HG02588 (cell line): ENCODE data around the gene SIGLEC7.

Source experiments
- ATAC-seq: cut with Tn5 transposase; IDR thresholded peaks from one replicate; pipeline ENCODE4 v1.9.1; 2021; ENCODE audit warnings: mild to moderate bottlenecking, moderate library complexity; ENCODE audit not compliant: unreplicated experiment

Gene SIGLEC7

DNA sequence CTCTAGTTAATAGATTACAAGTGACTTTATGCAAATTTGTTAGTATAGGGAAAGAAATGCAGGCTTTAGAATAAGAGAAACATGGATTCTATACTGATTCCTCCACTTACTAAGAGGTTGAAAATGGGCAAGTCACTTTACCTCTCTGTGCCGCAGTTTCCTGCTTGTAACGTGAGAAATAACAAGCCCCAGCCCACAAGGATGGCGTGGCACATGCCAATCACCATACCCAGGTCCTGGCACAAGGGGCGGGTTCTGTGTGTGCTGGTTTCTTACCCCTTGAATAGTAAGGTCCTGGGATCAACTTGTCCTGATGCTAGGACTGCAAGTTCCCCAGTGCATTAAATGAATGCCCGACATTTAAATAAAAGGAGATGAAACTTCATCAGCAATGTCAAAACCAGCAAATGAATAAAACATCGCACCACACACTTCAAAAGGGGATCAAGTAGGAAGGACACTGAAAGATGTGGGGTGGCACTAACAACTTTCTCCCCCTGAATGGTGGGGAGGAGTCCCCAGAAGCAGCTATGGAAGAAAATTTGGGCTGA, 25.3 kb upstream of the SIGLEC7 start:
- ATAC-seq = no peak

DNA sequence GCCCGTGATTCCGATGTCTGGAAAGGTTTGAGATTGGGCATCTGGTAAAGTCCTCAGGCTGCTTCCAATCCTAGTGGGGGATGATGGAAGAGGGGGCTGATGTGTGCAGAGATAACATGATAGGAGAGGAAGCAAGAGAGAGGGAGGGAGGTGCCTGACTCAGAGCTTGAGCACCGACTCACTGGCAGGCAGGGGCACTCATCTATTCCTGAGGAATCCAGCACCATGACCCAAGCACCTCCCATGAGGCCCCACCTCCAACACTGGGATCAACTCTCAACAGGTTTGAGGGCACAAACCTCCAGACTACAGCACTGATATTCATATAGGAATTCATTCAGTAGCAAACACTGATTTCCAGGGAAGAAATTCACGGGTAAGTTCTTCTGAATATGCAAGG, 23.0 kb upstream of the SIGLEC7 start:
- no peak for ATAC-seq

DNA sequence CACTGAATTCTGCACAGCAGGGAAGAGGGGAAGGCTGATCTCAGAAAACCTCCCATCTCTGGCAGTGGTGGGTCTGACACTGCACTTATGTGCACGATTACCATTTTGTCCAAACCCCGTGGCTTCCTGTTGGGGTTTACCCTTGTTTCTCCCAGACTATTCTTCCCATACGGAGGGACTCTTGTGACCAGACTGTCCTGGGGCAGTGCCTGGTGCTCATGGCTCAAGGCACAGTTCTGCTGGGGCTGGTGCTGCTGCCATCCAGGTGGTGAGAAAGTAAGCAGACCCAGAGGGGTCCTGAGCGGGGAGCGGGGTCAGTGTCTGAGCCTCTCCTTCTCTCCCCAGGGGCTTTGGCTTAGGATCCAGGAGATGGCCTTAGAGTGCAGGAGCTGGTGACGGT, 22.5 kb upstream of the SIGLEC7 start:
- ATAC-seq = no peak

DNA sequence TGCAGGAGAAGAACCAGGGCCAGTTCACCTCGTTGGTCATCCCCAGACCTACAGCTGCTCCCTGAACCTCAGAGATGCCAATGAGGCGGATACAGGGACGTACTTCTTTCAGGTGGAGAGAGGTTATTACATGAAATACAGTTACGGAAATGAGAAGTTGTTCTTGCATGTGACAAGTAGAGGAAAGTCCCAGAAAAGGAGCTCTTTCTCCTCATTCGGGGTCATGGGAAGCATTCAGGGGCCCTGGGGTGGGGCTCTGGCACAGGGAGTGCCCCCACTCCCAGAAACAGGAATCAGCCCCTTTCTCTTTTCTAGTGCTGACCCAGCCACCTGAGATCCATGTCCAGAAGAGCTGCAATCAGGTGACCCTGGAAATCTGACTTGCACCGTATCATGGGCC, 21.9 kb upstream of the SIGLEC7 start:
- no peak for ATAC-seq

DNA sequence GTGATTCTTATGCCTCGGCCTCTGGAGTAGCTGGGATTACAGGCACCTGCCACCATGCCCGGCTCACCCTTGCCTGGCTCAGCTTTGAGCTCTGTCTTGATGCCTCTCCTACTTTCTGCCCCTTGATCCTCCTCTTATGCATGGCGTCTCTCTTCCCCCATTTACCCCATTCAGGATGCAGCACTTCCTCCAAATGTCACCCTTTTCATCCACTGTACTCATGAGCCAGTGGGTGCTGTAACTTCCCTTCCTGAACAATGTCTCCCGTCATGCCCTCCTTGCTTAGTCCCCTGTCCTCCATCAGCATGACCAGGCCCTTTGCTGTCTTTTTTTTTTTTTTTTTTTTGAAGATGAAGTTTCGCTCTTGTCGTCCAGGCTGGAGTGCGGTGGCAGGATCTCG, 20.8 kb upstream of the SIGLEC7 start:
- no peak for ATAC-seq

DNA sequence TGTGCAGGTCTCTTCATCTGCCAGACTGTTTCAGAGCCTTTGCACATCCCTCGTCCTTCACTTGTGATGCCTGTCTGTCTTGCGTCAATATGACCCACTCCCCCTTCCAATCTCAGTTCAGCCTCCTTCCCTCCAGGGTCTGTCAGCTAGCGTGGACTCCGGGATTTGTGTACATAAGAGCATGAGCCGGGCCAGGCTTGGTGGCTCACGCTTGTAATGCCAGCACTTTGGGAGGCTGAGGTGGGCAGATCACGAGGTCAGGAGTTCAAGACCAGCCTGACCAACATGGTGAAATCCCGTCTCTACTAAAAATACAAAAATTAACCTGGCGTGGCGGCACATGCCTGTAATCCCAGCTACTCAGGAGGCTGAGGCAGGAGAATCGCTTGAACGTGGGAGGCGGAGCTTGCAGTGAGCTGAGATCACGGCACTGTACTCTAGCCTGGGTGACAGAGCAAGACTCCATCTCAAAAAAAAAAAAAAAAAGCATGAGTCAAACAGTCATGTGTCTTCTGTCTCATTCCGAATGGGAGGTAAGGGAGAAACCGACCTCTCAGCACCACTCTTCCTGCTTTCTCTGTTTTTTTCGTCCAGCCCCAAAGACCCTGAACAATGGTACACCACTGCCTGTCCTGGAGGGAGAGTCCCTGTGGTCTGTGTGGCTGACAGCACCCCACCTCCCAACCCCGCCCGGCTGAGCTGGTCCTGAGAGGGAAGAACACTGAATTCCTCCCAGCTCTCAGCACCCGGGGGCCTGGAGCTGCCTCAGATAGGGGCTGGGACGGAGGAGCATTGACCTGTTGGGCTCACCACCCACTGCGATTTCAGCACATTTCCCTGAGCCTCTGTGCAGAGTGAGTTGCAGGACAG, 19.8 kb upstream of the SIGLEC7 start:
- ATAC-seq = no peak

DNA sequence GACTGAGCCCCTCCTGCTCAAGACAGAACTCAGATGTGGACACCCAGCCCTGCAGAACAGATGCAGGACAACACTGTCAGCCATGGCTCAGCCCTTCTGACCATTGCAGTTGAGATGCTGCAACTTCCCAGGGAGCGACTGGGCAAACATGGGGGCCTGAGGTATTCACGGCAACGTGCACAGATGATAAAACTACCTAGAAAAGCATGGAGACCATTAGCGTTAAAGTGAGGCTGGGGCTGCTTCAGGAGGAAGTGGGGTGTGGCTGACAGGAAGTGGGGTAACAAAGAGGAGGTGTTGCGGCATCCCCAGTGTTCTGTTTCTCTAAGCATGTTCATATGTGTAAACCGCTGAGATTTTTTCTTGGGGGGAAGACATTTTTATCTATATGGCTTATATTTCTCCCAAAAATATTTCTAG, 18.7 kb upstream of the SIGLEC7 start:
- no peak for ATAC-seq

DNA sequence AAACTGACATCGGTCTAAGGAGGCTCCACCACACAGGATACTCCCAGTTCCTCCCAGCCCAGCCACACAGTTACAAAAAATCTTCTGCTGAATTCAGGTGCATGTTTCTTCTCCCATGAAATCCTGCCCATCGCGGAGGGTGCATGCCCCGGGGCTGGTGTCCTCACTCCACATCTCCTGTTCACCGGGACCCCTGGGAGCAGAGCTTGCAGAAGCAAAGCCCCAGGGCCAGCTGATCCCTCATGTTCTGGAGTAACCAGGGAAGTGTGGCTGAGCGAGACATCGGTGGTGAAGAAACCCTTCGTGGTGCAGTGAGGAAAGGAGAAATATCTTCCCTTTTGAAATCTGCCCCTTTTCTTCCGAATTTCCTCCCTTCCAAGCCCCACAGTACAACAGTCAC, 18.3 kb upstream of the SIGLEC7 start:
- no peak for ATAC-seq

DNA sequence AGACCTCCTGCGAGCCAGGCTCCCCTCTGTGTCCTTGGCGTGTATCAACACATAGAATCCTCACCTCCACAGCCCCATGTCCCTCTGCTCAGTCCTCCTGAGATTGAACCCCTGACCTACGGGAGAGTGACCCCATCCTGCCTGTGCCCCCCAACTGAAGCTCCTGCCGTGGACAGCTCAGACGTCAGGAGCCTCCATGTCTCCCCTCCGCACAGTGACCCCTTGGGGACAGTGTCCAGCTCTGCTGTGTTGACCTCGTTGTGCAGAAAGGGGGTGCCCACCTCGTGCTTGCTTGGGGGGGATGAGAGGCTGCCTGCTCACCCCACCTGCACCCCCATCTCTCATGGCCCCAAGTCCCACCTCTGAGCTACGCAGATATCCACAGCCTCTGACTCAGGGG, 17.9 kb upstream of the SIGLEC7 start:
- no peak for ATAC-seq

DNA sequence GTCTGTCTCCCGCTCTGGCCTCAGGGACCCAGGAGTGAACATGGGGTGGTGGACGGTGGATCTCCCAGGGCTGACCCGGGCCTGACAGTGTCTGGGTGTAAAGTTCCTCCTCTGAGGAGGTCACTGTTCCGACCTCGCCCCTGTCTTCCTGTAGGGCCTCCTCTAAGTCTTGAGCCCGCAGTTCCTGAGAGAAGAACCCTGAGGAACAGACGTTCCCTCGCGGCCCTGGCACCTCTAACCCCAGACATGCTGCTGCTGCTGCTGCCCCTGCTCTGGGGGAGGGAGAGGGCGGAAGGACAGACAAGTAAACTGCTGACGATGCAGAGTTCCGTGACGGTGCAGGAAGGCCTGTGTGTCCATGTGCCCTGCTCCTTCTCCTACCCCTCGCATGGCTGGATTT, 17.4 kb upstream of the SIGLEC7 start, which contains the start of gene SIGLEC9:
Gene SIGLEC9, plus strand, starts transcription at position 178 of the 400 bp plus-strand sequence. Its CDS starts 69 bp downstream, at position 247.
- ATAC-seq = no peak

DNA sequence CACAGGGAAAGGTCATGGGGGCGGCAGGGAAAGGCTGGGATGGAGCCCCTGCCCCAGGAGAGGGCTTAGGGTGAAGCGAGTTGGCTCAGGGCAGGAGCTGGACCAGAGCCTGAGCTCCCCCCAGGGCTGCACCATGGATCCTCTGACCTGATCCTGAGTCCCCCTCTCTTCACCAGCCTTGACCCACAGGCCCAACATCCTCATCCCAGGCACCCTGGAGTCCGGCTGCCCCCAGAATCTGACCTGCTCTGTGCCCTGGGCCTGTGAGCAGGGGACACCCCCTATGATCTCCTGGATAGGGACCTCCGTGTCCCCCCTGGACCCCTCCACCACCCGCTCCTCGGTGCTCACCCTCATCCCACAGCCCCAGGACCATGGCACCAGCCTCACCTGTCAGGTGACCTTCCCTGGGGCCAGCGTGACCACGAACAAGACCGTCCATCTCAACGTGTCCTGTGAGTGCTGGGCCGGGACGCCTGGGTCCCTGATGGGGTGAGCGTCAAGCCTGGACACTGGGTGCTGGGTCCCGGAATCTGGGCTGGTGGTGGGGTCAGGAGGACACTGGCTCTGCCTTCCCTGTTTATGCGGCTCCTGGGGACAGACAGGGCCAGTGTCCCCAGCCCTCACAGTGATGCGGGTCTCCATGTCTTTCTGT, 16.6 kb upstream of the SIGLEC7 start:
- no peak for ATAC-seq

DNA sequence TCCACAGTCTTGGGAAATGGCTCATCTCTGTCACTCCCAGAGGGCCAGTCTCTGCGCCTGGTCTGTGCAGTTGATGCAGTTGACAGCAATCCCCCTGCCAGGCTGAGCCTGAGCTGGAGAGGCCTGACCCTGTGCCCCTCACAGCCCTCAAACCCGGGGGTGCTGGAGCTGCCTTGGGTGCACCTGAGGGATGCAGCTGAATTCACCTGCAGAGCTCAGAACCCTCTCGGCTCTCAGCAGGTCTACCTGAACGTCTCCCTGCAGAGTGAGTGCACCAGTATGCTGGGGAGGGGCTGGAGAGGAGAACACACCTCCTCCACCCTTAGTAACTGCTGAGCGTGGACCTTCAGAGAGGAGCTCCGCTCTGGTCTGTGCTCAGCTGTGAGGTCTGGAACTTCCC, 15.1 kb upstream of the SIGLEC7 start:
- ATAC-seq = no peak

DNA sequence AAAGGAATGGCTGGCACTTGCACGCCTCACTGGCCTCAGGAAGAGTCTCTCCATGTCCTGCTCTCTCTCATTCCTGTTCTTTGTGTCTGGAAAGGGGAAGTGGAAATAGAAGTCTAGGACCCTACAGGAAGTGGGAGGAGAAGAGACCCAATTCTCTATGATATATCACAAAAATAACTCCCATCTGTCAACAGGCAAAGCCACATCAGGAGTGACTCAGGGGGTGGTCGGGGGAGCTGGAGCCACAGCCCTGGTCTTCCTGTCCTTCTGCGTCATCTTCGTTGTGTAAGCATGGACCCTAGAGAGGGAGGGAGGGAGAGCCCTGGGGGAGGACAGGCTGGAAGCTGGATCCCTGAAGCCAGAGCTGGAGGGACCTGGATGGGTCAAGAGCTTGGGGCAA, 14.3 kb upstream of the SIGLEC7 start:
- ATAC-seq = no peak

DNA sequence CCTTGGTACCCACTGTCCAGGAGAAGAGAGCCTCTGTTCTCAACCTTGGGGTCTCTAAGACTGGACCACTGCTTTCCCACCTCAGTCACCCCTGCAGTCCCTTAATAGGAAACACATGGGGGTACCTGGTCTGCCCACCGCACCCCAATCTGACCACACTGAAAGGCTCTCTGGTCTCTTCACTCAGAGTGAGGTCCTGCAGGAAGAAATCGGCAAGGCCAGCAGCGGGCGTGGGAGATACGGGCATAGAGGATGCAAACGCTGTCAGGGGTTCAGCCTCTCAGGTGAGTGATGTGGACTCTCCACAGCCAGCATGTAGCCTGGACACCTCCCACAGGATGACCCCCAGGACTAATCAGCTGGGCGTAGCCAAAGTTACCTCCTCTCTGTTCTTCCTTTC, 13.9 kb upstream of the SIGLEC7 start:
- no peak for ATAC-seq

DNA sequence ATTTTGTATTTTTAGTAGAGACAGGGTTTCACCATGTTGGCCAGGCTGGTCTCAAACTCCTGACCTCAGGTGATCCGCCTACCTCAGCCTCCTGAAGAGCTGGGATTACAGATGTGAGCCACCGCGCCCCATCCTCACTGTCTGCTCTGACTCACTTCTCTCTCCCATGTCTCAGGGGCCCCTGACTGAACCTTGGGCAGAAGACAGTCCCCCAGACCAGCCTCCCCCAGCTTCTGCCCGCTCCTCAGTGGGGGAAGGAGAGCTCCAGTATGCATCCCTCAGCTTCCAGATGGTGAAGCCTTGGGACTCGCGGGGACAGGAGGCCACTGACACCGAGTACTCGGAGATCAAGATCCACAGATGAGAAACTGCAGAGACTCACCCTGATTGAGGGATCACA, 12.4 kb upstream of the SIGLEC7 start:
- ATAC-seq = no peak

DNA sequence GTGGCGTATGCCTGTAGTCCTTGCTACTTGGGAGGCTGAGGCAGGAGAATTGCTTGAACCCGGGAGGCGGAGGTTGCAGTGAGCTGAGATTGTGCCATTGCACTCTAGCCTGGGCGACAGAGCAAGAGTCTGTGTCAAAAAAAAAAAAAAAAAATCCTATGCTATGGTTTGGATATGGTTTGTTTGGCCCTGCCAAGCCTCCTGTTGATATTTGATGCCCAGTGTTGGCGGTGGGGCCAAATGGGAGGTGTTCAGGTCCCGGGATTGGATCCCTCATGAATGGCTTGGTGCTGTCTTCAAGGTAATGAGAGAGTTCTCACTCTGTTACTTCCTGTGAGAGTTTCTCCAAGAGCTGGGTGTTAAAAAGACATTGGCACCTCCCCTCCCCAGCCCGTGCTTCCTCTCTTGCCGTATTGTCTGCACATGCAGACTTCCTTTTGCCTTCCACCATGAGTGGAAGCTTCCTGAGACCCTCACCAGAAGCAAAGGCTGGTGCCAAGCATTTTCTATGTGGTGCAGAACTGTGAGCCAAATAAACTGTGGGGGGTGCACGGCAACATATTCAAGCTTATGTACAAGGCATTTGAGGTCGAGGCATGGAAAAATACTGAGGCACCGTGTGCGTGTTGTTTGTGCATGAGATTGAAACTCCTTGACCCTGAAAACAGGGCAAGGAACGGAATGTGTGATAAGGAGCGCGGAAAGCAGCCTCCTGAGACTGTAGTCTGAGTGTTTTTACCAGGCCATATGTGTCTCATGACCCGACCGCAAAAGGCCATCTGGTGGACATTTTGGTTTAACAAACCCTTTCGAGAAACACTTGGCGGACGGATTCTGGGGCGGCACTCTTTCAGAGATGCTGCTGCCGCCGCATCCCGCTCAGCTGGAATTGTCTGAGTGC, 10.1 kb upstream of the SIGLEC7 start:
- no peak for ATAC-seq

DNA sequence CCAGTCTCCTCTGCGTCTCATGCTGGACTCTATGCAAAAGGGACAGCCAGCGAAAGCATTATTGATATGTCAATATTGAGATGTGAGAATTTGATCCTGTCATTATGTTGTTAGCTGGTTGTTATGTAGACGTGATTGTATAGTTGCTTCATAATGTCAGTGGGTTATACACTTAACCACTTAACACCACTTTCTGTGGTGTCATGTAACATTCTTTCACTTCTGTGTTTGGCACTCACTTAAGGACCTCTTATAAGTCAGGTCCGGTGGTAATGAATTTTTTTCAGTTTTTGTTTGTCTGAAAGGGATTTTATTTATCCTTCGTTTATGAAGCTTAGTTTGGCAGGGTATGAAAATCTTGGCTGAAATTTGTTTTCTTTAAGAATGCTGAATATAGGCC, 7.1 kb upstream of the SIGLEC7 start:
- ATAC-seq = no peak

DNA sequence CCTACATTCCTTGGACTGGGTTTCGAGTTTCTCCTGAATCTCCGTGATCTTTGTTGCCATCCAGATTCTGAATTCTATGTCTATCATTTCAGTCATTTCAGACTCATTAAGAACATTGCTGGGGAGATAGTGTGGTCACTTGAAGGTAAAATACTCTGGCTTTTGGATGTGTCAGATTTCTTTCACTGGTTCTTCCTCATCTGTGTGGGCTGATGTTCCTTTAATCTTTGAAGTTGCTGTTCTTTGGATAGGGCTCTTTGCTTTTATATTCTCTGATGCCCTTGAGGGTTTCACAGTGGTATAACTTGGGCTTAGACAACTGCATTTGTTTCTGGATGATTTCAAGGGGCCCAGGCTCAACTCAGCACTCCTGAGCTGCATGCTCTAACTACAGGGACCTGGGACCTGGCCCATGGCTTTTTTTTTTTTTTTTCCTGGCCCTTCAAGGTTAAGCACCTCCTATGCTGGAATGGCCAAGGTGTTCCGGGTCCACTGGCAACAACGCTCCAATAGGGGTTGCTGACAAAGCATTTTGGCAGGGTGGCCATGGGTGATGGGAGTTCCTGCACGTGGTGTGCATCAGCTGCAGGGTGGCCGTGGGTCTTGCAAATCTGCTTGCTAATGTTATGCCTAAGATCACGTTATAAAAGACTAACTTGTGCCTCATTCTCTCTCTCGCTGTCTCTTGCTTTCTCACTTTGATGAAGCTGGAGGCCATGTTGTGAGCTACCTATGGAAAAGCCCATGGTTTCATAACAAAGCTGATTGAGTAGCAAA, 5.9 kb upstream of the SIGLEC7 start:
- no peak for ATAC-seq

DNA sequence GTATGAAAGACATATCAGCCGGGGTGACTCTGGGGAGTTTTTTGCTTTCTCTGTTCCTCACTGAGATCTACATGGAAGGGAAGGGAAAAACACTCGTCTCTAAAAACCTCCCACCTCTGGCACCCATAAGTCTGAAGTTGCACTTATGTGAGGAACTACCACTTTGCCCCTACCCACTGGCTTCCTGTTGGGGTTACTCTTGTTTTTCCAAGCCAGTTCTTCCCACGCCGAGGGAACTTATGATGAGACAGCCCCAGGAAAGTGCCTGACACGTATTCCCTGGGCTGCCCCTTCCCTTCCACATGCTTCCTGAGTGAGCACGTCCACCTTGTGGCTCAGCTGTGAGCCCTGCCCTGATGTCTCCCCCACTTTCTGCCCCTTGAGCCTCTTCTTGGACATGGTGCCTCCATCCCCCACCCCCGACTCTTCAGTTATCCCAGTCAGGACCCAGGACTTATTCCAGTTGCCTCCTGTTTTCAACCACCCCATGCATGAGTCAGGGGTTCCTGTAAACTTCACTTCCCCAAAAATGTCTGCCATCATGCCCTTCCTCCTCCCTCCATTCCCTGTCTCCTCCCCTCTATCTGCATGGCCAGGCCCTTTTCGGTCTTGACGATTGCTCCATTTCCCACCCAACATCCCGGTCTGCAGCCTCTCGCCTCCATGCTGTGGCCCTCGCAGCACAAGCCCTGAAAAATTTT, 5.1 kb upstream of the SIGLEC7 start:
- no peak for ATAC-seq
